HG03342 (cell line): ENCODE data around the gene PPIL6.

Experiments
- ATAC-seq: cut with Tn5 transposase; IDR thresholded peaks from one replicate; pipeline ENCODE4 v1.9.1; 2021; ENCODE audit warnings: mild to moderate bottlenecking, moderate library complexity; ENCODE audit not compliant: unreplicated experiment

PPIL6 gene

DNA sequence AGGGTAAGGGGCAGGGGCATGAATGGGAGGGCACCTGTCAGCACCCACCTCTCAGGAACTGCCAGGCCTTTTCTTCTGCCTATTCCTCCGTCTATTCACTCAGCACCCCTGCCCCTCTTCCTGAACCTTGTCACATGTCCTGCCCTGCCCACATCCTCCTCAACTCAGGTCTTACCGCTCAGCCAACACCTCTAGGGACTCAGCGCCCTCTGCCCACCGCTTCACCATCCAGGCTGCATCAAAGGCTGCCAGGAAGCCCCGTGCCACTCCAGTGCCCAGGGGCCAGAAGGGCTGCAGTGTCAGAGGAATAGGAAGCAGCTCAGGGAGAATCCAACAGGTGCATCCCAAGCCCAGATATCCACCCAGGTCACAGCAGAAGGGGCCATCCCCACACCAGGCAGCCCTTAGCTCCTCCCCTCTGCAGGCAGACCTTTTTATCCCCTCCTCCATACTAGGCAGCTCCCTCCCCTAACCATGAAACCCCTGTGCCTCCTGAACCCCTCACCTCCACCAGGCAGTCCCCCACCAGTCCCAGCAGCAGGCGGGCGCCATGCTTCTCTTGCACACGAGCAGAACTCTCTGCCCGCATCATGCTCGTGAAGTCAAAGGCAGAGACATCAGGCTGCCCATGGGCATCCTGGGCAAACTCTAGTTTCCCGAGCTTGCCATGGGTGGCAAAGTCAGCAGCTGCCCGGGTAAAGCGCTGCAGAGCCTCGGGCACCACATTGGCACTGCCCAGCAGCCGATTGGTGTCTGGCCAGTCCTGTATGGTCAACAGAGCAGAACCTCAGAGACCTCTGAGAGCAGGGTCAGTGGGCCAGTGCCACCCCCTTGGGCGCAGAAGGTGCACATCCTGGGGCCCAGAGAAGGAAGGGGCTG, 9.6 kb upstream of the PPIL6 start:
- ATAC-seq: no peak

DNA sequence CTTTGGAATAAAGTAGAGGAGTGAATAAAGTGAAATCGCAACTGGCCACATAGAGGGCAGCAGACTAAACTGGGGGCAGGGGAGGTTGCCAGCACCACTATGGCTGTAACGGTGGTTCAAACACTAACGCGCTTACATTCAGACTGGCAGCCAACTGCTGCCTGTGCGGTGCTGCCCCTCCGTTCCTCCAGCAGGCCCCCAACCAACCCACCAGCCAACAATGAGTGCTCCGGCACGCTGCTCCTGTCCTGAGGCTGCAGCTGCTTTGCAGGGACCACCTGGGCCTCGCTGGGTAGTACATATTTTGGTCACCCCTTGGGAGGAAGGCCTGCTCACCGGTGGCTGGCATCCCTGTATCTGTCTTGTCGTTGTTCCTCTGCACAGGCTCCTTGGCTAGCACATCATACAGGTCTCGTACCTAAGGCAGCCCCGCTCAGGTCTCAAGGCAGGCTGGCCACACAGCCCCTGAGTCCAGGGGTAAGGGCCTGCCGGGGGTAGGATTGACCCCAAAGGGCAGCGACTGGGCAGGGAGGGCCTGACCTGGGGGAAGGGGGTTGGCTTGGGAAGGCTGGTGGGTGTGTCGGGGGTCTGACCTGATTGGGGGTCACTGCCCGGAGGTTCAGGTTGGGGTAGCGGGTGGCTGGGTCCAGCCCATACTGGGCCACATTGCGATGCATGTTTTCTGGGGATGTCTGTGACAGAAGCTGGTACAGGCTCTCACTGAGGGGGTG, 8.8 kb upstream of the PPIL6 start:
- no peak for ATAC-seq

DNA sequence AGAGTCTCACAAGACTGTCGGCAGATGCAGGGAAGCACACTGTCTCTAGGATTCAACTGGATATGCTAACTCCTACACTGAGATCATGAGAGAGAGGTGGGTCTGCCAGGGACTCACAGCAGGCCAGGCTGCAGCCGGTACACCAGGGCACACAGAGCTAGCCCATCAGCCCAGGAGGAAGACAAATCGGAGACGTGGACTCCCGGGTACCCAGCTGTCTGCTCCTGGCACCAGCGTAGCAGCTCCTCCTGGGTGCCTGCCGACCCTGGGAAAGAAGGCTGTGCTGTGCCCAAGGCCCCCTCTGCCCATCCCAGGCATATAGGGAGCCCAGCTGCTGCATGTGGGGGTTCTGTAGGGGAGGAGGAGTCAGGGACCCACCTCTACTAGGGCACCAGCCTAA, 8.2 kb upstream of the PPIL6 start:
- no peak for ATAC-seq

DNA sequence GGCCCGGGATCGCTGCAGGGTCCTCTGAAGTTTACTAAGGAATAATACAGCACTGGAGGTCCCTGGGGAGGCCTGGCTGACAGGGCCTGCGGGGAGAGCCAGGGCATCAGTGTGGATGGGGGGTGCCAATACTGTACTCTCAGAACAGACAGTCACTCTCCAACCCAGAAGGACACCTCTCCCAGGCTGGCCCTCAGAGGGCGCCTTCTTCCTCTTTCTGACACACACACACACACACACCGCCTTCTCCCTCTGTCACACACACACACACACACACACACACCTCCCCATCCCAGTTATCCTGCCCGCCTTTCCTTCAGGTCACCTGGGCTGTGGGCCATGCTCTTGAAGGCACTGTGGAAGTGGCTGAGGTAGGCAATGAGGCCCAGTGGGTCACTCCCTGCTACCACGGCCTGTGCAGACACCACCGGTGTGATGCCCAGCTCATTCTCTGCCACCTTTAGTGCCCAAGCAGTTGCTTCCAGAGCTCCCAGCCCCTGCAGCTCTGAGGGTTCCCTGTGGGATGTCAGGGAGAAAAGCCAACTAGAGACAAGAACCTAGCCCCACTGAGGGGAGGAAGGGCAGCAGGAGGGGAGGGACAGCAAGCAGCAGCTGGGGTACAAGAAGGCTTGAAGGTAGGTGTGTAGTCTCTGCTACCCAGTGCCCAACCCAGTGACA, 7.6 kb upstream of the PPIL6 start:
- ATAC-seq: no peak

DNA sequence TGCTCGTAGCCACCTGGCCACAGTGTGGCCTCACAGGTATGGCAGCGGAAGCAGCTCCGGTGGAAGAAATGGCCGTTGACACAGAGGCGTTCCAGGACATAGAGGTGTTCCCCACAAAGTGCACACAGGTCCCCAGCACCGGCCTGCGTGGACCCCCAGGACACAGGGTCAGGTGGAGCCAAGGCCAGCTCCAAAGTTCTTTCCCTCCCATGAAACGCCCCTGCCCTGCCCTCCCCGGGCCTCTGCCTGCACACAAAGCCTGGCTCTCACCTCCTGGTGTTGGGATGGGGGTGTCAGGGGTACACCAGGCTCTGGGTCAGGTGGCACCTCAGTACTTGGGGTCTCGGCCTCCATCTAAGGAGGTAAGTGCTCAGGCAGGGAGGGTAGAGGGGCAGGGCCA, 6.7 kb upstream of the PPIL6 start:
- ATAC-seq: no peak

DNA sequence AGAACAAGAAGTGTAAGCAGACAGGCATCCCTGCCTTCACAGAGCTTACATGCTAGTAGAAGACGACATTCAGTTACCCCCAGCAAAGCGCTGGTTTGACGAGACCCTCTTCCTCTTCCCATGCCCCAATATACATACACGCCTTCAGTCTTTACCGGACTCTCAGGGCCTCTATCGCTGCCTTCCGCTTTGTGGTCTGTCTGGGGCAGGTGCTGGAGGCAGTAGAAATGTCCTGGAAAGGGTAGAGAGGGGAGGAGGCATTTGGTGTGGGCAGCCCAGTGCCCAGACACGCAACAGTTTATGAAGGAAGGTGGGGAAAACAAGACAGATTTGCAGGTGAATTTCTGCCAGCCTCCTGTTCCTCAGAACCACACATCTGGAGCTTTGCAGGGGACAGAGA, 6.1 kb upstream of the PPIL6 start:
- no peak for ATAC-seq

DNA sequence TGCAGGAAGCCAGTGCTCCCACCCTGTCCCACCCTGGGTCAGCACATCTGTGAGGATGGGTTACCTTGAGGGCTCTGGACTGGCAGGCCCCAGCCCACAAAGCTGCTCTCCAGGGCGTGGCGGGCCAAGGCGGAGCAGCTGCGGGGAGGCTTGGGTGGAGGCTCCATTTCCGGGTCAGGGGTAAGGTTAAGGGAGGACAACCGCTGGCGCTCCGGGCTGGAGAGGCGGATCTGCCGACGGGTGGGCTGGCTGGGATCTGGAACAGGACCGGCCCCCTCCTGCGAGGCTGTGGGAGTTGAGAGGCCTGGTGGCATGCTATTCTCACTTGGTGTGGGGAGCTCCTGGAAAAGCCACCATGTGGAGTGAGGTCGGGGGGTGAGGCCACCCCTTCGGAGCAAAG, 5.6 kb upstream of the PPIL6 start:
- no peak for ATAC-seq

DNA sequence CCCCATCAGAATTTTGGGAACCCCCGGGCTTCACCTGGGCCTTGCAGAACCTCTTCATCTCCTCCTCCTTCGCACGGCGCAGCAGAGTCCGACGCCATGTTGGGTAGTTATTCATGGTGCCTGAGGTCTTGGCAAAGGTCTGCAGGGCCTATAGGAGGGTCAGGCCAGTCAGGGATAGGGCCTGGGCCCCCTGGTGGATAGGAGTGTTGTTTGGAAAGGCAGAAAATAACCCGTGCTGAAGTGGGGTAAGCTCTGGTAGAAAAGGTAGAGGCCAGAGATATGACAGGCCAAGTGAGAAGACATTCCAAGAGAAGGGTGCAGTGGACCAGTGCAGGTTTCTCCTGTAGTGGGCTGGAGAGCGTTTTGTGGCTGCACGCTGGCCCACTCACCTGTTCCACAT, 5.0 kb upstream of the PPIL6 start:
- ATAC-seq: no peak

DNA sequence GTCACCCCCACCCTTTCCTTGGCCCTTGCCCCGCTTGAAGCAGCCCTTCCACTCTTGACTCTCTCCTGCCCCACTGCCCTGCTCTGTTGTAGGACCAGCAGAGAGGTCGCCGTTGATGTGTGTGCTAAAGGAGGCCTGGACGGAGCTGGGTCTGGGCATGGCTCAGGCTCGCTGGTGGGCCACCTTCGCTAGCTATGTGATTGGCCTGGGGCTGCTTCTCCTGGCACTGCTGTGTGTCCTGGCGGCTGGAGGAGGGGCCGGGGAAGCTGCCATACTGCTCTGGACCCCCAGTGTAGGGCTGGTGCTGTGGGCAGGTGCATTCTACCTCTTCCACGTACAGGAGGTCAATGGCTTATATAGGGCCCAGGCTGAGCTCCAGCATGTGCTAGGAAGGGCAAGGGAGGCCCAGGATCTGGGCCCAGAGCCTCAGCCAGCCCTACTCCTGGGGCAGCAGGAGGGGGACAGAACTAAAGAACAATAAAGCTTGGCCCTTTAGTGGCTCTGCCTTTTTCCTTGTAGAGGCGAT, 3.1 kb upstream of the PPIL6 start:
- ATAC-seq: no peak

DNA sequence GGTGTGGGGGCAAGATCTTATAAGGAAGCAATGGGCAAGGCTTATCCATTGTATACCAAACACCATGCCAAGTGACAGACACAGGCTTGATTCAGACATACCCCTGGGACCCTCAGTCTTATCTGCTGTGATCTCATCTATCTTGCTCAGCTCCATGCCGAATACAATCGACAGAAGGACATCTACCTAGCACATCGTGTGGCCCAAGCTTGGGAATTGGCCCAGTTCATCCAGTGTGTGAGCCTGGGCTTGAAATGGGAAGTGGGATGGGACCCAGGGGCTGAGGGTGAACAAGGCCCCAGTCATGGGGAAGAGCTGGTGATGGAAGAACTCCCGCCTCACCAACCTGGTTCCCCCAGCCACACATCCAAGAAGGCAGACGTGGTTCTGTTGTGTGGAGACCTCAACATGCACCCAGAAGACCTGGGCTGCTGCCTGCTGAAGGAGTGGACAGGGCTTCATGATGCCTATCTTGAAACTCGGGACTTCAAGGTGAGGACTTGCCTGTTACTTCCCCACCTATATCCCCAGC, 2.0 kb upstream of the PPIL6 start:
- ATAC-seq: no peak

DNA sequence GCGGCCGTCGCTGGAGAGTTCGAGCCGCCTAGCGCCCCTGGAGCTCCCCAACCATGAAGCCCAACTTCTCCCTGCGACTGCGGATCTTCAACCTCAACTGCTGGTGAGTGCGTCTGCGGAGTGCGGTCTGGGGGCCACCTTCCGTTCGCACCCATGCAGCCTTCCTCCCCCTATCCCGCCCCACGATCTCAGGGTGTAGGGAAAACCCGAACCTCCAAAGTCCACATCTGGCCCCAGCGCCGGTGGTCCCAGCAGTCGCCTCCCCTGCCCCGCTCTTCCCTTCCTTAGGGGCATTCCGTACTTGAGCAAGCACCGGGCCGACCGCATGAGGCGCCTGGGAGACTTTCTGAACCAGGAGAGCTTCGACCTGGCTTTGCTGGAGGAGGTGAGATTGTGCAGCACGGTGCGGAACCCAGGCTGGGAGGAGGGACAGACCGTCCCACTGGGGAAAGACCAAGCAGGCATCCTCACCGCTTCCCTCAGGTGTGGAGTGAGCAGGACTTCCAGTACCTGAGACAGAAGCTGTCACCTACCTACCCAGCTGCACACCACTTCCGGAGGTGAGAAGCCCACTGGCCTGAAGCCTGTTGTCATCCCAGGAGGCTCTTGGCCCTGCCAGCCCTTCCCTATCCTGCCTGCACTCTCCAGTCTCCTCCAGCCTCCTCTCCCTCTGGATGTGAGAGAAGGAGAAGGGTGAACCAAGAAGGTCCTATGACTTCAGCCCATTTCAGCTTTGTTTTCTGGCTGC, 815 bp upstream of the PPIL6 start:
- peak; percentile 15 for ATAC-seq

DNA sequence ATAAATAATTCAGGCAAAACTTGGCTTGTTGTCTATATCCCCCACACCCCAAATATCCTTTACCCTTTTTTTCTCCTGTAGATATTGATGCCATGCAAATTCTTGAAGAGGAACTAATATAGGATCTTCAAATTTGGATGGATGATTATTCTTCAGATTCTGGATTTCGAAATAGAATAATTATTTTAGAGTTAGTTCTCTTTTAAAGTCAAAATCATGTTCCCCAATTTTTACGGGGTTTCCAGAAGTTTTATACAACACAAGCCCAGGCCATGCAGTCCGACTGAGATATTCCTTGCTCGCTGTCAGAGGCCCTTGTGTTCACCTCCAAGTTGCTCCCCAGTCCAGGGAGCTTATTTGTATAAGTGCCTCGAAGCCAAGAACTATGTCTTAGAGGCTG, 4.4 kb downstream of the PPIL6 start:
- no peak for ATAC-seq

DNA sequence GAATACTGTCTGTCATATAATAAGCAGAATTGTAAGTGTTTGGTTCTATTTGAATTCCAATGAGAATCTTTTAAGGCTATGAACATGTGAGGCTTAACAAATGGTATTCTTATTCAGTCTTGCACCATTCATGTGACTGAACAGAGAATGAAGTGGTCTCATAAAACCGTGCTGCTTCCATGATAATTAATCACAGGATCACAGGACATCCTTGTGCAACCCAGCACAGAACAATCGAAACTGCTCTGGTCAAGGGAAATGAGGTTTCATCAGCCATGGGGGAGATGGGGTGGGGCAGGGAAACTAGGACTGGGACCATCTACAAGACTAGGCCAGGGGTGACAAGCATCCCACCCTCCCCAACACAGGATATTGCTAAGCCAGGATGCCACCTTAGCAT, 6.0 kb downstream of the PPIL6 start:
- no peak for ATAC-seq

DNA sequence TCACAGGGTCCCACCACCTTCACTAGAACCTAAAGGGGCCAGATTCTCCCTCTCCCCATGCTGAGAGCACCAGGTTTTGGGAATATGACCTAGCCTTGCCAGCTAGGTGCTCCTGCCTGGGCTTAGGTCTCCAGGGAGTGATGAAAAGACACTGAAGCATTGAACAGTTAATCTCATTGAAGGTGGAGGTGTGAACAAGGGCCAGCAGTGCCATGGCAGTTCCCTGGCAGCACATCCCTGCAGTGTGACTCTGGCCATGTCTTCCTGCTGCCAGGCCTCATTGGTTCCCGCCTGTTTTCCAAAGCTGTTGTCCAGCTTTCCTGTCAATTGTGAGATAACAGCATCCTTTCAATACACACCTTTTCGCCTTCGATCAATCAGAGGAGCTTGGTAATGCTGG, 10.9 kb downstream of the PPIL6 start:
- no peak for ATAC-seq

DNA sequence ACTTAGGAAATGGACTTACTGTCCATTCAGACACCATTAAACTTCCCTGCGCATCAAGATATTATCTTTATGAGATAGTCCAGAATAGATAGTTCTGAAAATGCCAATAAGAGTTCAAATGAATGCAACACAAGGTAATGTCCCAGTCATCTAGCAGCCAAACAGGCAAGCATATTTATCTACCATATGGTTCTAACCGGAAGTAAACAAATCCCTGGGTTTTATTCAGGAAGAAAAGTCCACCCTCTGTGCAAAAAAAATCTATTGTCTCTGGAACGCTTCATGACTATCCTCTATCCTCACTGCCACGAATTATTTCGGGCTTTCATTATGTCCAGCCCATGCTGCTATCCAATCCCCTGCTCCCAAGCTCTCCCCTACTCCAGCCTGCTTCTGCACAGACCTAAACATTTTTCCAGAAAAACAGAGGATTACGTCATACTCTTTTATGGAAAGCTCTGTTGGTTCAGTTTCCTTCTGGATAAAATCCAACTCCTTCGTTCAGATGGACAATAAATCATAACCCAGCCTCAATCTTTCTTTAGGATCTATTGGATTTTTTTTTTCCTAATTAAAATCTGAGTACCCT, 11.4 kb downstream of the PPIL6 start:
- no peak for ATAC-seq

DNA sequence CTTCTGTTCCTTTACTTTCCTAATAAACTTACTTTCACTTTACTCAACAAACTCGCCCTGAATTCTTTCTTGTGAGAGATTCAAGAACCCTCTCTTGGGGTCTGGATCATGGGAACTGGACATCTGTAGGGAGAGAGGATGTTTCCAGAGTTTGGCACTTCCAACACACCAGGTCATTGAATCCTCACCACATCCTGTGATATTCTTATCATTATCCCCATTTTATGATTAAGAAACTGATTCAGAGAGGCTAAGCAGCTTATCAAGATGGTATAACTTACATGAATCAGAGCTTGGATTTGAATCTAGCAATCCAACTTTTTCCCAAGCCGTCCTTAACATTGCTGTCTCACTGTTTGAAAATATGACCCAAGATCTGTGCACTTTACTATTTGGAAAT, 15.5 kb downstream of the PPIL6 start:
- ATAC-seq: no peak

DNA sequence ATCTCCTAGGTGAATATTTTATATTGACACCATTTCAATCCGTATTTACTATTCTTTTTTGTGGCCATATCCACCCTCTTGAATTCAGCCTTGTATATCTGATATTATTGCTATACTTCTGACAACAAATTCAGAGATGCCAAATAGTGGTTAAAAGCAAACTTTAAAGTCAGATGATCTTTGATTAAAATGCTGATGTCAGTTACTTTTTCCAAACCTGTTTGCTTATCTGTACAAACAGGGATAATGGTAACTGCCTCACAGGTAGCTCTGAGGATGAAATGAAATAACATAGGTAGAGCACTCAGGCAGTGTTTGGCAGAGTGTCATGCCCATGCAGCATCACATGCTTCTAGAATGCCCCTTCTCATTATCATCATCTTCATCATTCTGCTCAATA, 19.2 kb downstream of the PPIL6 start:
- ATAC-seq: no peak

DNA sequence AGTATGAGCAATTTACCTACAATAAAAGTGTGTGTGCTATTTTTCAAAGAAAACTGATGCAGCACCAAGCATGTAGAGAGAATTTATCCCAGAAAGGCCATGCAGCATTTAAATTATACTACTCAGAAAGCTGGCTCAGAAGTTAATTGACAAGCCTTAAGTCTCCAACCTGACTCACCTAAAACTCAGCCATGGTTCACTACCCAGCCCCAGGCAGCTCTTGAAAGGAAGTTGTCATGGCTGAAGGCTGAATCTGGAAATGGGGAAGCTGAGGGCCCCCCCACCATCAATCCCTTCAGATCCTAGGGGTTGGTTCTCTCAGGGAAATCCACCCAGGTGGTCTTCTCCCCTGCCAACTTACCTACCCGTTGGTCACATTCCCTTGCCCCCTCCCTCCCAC, 19.7 kb downstream of the PPIL6 start:
- ATAC-seq: no peak

DNA sequence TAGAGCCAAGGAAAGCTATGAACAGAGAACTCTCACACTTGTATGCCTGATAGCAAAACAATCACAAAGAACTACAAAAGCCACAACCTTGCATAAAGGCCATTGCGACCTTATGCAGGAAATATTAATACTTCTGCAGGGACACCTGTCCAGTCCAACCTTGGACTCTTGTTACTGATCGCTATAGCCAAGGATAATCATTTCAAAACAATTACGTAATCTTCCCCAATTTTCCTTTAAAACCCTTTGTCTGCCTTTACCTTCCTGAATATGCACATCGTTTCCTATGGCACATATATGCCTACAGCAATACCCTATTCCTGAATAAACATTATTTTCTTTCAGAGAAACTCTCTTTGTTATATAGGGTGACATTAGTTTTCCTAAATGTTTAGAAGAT, 22.8 kb downstream of the PPIL6 start:
- no peak for ATAC-seq

DNA sequence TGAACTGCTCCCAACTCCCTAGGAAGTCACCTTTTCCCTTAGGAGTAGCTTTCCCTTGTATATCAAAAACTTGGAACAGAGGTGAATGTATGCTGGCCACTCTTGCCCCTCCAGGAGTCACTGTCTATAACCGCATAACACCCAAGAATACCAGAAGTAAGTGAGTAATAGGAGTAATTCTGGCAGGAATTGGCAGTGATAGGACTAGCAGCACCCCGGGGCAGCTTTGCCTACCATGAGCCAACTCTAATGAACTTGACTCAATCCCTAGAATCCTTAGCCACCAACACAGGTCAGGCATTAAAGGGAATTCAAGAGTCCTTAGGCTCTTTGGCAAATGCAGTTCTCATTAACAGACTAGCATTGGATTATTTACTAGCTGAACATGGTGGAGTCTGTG, 29.4 kb downstream of the PPIL6 start:
- ATAC-seq: no peak
